G401 (cell line): ENCODE data around the gene PRR18. TPM values are rescaled to one million over a fixed set of nuclear protein-coding genes. Genes with fewer than 3 reads are reported as not detected.

ENCODE experiments used
- DNase-seq: peaks from one replicate; pipeline ENCODE4 v3.0.0-alpha.2; 2015; ENCODE audit warnings: low spot score
- in situ Hi-C: cut with HindIII; loops from 2 replicates; pipeline ENCODE4 v1.10.0; 2016; ENCODE audit warnings: low sequenced_read_pairs, mixed read lengths
- total RNA-seq: library from RNA; depleted of rRNA; stranded (reverse); fragments of >200 nt; shearing (Covaris generic); gene quantifications from 2 replicates; pipeline ENCODE4 v1.2.3, GENCODE V29; 2014

PRR18 gene
- total RNA-seq, 1 experiment from 2014 or later = not detected

DNA sequence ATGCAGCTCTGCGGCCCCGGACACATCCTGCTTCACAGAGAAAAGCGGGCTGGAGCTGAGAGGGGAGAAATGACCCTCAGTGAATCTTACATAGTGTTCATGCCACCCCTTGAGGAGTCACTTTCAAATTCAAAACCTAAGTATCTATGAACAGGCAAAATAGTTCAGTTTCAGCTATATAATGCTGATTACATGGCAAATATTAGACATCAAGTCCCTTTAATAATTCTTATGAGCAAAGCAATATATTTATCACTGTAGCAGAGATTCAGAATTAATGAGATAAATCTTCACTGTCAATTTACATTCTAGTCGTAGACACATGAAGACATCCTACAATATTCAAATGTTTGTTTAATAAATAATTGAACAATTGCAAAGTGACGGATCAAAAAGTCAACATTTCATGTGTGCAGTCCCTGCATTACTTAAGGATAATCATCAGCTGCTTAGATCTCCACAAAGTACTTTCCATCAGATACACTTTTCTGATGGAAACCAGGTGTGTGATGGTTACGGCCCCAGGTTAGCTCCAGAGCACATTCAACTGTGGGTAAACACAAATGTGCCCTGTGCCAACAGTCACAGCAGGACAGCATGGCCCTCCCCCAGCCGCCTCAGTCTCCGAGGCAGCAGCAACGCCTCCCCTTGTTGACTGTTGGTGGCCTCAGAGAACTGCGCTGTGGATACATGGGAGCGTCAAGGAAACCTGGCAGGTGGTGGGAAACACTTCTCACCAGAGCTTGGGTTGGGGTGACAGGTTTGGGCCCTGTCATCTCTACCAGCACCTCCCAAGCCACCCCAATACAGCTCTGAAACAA lies 787 bp upstream of the PRR18 start:
- DNase-seq = no peak
- in situ Hi-C loops = no loop called here

DNA sequence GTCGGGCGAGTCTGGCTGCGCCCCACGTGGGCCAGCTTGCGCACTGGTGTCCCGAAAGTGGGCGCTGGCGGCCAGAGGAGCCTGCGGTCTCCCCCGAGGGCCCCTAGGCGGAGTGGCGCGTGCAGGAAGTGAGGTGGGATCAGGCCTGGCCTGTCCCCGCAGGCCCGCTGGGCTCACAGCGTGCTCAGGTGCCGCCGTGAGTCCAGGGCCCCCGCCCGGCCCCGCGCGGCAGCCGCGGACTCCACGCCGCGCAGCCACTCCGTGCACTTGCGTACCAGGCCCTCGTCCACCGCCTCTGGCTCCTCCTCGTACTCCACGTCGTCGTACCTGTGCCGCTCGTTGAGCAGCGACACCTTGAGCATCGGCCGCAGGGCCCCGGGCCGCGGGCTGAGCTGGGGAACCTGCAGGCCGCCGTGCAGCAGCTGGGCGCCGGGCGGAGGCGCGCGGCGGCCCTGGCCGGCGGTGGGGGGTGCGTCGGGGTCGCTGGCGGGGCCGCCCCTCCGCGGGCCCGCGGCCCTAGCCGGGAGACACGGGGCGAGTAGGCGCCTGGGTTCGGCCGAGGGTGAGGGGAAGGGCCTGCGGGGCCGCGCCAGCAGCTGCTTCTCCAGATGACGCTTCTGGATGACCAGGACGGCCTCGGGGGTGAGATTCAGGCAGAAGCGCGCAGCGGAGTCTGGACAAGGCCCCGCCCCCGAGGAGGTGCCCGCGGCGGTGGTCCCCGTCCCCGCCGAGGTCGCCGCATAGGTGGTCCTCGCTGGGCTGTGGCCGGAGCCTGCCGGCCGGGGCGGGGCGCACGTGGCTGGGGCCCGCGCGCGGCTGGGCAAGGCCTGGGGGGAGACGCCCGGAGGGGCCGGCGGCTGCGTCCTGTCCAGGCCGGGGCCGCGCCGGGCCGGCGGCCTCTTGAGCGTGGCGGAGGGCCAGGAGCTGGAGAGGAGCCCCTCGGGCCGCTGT lies 835 bp downstream of the PRR18 start:
- no peak for DNase-seq
- in situ Hi-C loops = no loop called here

DNA sequence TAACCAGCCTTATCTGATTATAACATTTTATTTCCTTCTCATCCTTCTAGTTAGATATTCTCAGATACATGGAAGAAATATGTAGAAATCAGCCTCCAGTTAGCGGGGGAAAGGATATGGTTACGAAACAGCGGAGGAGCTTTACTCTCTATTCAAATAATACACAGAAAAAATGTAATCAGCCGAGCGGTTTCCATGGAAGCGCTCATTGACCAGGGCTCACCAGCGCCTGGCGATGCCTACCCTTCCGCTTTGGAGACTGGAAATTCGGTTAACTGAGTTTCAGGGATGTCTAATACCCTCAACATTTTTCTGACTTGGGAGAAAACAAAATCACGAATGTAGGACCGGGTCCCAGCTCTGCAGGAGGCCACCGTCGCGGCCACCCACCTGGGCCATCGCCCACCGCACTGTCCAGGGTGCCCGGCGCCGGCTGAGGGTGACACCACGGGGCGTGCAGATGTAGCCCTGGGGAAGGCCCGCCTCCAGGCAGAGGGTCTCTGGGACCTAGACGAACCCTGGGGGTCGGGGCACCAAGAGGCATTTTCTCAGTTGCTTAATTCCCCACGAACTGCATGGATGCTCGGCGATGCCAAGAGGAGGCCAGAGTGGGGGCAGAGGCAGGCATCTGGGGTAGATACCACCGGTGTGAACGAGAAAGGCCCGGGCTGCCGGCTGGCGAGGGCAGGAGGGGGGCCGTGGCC lies 1.7 kb downstream of the PRR18 start:
- in situ Hi-C loops = no loop called here
- no peak for DNase-seq

DNA sequence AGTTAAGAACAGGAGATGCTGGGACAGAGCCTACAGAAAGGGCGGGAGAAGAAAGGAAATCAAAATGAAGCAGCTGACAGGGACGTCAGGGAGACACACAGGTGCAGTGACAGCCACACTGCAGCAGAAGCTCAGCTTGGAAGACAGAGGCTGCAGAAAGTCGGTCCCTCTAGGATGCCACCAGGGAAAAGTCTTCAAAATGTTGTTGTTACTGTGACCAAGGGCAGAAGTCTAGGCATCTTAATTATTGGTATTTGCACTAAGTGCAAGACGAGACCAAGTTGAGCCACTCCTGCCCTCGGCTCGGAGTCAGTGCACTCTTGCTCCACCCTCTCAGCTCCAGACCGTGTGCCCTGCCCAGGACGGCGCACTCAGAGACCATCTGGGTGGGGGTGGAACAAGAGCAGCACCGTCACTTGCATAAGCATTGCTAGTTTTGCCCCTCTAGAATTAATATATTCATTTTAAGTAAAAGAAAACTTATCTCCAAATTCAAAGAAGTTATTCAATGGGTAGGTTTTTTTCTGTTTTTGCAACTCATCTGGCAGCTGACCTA lies 2.6 kb downstream of the PRR18 start:
- in situ Hi-C loops = no loop called here
- no peak for DNase-seq

DNA sequence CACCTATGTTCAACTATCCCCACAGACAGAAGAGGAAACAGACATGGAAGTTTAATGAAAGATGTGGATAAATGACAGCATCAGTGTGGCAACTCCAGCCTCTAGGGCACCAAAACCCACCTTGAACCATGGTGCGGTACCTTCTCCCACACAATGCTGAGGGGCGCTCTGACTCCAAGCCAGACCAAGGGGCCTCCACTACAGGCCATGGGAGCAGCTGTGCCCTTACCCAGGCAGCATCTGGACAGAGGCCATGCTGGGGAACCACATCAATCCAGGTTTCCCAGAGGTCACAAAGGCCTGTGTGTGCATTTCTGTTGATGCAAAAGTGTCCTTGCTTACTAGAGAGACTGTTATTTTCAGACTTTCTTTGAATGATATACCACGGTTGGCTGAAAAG lies 4.1 kb downstream of the PRR18 start:
- no peak for DNase-seq
- in situ Hi-C loops = no loop called here

DNA sequence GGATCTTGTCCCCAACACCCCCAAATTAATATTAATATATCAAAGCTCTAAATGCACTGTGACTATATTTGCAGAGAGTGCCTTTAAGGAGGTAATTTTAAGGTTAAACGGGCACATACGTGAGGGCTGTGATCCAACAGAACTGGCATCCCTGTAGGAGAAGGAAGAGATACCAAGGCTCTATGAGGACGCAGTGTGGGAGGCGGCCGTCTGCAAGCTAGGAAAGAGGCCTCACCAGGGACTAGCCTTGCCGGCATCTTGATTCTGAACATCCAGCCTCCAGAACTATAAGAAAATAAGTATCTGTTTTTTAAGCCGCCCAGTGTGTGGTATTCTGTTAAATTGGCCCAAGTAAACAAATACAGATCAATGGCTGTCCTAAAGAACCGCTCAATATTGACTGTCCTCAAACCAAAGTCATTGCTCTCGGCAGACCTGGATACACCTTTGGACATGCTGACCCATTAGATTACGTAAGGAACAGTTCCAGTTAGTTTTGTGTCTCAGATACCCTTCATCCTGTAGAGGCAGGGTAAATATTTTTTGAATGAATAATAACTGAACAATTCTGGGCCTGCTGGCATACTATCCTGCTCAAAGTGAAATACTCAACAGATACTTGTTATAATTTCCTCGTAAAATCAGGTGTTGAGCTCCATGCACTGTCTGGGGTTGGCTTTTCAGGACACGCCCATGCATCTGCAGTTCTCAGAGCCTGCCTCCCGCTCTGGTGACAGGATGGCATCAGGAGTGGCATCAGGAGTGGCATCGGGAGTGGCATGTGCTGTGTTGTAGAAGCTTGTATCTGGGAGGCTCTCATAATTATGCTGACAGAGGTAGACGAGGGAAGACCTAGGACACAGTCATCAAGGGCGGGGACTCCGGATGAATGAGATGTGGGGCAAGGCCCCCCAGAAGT lies 6.3 kb downstream of the PRR18 start:
- in situ Hi-C loops = no loop called here

DNA sequence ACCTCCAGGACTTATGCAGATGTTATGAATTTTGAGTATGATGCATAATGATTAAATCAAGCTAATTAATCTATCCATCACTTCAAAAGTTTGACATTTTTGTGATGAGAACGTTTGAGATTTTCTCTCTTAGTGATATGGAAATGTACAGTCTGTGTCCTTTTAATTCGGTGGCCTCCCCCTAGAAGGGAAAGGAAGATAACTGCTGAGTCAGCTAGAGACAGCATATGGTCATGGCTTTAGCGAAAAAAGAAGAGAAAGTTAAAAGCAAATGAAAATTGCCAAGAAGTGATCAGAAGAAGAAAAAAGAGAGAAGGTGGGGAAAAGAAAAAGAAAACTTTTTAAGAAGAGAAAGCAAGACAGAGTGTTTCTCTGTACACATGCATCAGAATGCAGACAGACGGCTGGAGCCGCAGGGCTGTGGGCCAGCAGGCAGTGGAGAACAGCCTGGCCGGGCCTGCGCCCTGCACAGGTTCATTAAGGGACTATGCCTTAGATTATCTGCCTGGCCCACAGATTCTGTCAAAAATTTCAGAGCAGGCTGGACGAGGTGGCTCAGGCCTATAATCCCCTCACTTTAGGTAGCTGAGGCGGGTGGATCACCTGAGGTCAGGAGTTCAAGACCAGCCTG lies 7.7 kb downstream of the PRR18 start:
- DNase-seq = no peak
- in situ Hi-C loops = no loop called here

More for the DNA sequence above, 6.3 kb downstream of the PRR18 start:
- no peak for DNase-seq

DNA sequence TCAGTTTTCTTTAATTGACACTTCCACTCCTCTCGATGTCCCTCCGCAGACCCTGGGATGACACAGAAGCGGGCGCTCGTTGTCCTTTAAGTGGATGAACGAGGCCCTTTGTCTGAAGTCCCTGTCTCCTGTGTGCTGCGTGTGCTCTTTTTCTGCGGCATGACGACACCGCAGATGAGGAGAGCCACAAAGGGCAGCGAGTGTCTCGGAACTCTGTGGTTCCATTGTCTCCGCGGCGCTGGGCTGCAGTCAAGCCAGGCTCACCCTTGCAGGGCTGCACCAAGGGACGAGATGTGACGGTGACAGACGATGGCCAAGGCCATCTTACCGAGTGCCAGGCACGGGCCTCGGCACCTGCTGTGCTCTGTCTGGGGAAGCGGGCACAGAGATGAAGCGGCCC lies 10.6 kb downstream of the PRR18 start:
- in situ Hi-C loops = no loop called here
- DNase-seq = no peak

DNA sequence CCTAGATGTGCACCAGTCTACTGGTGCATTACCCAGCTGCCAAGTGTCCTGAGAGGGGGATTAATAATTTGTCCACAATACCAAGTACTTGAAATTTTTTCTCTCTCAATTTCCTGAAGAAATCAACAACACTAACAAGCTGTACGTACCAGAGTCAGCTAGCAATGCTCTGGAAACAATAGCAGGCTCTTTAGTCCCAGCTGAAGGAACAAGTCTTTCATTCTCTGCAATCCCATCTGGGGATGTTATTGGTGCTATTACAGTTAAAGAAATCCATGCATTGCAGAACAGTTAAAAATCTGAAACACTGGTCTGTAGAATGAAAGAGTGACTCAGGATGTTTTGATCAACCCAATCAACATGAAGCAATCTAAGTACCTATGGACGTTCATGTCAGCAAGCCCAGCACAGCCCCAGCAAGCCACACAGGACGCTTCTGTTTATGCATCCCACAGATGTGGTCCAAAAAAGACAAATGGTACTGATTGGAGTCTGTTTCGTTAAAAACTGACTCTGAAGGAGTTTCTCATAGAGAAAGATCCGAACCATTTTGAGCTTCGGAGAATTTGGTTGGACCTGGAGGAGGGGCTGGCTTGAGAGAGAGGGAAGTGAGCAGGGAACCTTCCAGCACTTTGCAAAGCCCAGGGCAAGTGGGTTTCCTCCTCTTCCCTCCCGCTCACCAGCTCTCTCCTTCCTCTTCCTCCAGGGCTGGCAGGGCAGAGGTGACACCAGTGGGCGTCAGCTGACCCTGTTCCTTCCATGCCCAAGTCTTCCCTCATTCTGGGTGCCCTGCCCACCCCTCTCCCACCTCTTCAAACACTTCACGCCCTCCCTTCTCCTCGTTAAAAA lies 11.9 kb downstream of the PRR18 start:
- in situ Hi-C loops = no loop called here
- DNase-seq = no peak

DNA sequence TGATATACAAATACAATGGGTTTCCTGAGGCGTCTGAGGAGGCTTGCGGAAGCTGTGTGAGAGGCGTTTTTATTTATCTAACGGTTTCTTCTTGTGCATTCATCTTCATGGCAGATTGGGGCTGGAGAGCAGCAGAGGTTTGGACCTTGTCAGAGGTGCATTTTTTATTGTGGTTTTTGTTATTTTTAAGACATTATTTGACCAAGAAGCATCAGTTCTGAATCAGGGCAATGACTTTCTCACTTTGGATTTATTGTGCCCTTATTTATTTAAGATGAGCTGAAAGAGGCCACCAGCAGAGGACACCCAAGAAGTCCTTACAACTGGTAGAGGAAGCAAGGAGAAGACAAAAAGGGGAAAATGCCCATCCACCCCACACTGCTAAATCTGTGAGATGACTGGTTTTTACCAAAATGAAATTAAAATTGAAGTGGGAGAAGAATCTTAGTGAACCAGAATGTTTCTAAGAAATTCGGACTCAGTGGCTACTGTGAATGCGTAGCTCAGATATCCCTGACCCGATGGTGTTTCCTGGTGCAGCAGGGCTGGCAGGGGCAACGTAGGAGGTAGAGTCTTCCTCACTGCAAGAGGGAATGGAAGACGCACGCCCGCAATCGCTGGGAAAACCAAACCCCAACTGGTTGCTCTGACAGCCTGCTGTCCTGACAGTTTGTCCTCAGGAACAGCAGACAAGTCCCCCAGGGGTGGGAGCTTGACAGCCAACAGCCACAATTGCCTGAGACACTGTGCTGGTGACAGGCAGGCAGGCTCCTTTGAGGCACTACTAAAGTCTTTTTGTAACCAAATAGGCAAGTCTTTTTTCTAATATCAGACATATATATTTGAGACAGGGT lies 14.2 kb downstream of the PRR18 start:
- no peak for DNase-seq
- in situ Hi-C loops = no loop called here

DNA sequence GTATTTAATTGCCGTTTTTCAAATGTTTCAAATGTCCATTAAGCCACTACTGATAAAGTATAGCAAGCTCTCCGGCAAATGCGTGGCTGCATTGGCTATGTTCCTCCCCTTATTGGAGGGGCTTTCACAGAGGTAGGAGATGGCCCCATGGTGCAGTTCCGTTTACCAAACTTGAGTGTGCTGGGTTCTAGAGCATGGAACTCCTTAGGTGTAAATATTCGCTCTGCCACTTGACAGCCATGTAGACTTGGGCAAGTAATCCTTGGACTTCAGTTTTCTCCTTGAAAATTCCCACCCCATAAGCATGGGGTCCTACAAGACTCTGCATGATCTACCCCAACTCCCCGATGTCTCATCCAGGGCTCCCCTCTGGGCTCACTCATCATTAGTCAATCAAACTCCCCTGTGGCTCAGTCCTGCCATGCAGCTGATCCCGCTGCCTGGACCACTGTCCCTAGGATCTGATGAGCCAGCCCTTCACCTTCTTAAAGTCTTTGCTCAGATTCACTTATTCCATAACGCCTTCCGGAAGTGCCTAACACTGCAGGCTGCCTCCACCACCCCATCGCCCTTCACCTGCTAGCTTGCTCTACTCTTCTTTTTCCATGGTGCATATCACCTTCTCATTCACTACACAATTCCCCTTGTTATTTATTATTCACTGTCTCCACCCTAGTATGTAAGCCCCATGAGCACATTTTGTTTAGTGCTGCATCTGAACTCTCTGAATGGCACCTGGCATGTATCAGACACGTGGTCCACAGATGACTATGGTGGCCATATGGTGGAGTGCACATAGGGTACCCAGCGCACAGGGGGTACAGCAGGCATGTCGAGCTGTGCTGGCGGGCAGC lies 18.8 kb downstream of the PRR18 start:
- no peak for DNase-seq
- in situ Hi-C loops = no loop called here

DNA sequence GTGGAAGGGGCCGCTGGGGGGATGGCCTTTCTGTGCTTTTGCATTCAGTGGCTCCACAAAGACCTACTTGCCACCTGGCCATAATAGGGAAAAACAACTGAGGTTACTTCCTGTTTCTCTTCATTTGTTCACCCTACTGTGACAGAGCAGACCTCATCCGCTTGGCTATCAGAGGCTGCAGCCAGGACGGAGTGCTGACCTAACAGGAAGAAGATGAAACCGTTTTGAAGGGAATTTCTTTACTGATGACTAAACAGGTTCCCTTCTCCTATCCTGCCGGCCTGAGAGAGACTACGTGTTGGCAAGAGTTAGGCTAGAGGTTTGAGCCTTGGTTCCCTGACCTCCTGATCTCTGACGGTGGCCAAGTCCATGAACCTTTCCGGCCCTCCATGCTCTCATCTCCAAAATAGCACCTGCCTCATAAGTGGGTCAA lies 21.3 kb downstream of the PRR18 start:
- in situ Hi-C loops = no loop called here
- DNase-seq = no peak

DNA sequence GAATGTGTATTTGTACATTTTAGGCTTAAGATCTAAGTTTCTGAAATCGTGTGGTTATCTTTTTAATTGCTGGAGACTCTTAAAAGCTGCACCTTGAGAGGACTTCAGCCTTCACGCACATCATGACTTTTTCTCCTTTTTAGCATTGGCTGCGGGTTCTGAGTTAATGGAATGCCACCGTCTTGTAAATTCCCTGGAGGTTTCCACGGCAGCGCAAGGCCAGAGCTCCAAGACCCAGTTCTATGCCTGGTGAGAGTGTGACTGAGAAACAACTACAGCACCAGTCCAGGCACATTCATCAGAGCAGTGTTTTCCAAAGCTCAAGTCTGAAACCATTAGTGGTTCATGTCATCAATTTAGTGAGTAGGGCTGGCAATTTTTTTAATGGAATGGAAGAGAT lies 23.0 kb downstream of the PRR18 start:
- in situ Hi-C loops = no loop called here
- no peak for DNase-seq

DNA sequence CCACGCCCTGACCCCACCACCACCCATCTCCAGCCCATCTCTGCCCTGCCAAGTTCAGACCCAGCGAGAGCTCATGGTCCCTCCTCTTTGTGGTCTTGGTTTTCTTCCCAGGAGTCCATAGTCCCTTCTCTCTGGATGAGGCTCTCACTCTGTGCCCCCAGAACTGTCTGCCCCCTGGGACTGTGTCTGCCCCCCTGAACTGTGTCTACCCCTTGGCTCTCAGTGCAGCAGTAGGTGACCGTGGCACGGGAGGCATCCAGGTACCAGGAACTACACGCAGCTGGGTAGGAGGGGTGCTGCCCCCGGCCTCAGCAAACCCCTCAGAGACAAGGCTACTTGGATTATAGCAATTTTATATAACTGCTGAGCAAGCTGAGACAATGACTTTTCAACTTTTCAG lies 23.6 kb downstream of the PRR18 start:
- in situ Hi-C loops = no loop called here
- DNase-seq = no peak

DNA sequence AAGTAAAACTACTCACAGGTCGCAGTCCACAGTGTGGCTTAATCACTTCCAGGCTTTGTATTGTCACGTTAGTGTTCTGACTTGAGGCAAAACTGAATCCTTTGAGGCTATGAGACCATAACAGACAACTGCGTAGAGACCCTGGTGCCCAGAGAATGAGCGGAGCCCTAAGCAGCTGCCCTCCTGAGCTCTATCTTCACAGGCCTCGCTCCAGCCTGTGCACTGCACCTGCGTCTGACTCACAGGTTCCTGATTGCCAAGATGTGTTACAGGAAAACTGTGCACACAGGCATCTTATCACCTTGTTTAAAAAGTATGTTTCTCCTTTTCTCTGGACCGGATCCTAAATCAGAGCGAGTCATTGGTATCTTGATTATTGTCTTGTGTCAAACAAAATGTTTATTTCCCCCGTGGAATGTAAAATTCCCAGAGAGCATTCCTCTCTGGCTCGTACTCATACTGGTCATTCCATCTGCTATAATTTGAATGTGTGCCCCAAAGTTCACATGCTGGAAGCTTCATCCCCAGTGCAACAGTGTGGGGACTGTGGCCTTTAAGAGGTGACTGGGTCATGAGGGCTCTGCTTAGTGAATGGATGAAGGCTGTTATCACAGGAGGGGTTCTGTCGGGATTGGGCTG lies 25.7 kb downstream of the PRR18 start:
- in situ Hi-C loops = no loop called here
- no peak for DNase-seq
